ENCODE data around the gene ECM1.

ECM1 gene

GRCh38 chr1:150479927-150480352 lies 28.0 kb upstream of the ECM1 start:
- TF ChIP-seq SUZ12 (IDR thresholded peaks at IDR 0.05) (no peak), CTBP1 (IDR thresholded peaks at IDR 0.05; ENCODE audit: borderline replicate concordance) (no peak), TARDBP (IDR thresholded peaks at IDR 0.05) (no peak), BHLHE40 (IDR thresholded peaks at IDR 0.05; ENCODE audit: borderline replicate concordance) (no peak), ARNT (IDR thresholded peaks at IDR 0.05) (no peak), L3MBTL2 (conservative IDR thresholded peaks at IDR 0.05) (no peak), SP1 (IDR thresholded peaks at IDR 0.05) (no peak), HDGF (IDR thresholded peaks at IDR 0.05; ENCODE audit: borderline replicate concordance) (no peak), LEF1 (IDR thresholded peaks at IDR 0.05; ENCODE audit: borderline replicate concordance) (no peak), ZNF384 (IDR thresholded peaks at IDR 0.05) (no peak)
- ChIA-PET POLR2A (no interaction called here), CTCF (no interaction called here)
- DNase-seq (ENCODE audit: extremely low spot score): no peak

GRCh38 chr1:150484431-150484830 lies 23.5 kb upstream of the ECM1 start:
- POLR2A ChIA-PET: interaction anchor here (2.0 kb wide), 1 partner anchor 31 kb away, joined by 7 read pairs; the partner anchor contains the start of gene FALEC
- DNase-seq (ENCODE audit: extremely low spot score): no peak
- CTCF ChIA-PET: no interaction called here
- TF ChIP-seq TARDBP (IDR thresholded peaks at IDR 0.05) (no peak), SP1 (IDR thresholded peaks at IDR 0.05) (no peak), CTBP1 (IDR thresholded peaks at IDR 0.05; ENCODE audit: borderline replicate concordance) (no peak), ARNT (IDR thresholded peaks at IDR 0.05) (no peak), BHLHE40 (IDR thresholded peaks at IDR 0.05; ENCODE audit: borderline replicate concordance) (no peak), L3MBTL2 (conservative IDR thresholded peaks at IDR 0.05) (no peak), PKNOX1 (IDR thresholded peaks at IDR 0.05) (no peak), FOXK2 (IDR thresholded peaks at IDR 0.05) (no peak), SUZ12 (IDR thresholded peaks at IDR 0.05) (no peak), FOXM1 (IDR thresholded peaks at IDR 0.05; ENCODE audit: borderline replicate concordance) (no peak), LEF1 (IDR thresholded peaks at IDR 0.05; ENCODE audit: borderline replicate concordance) (no peak), FOXA1 (IDR thresholded peaks at IDR 0.05) (no peak), ZNF384 (IDR thresholded peaks at IDR 0.05) (no peak), HDGF (IDR thresholded peaks at IDR 0.05; ENCODE audit: borderline replicate concordance) (no peak), ELF4 (IDR thresholded peaks at IDR 0.05) (no peak), NFRKB (IDR thresholded peaks at IDR 0.05) (no peak)

- TF ChIP-seq TARDBP (IDR thresholded peaks at IDR 0.05) (no peak), CTBP1 (IDR thresholded peaks at IDR 0.05; ENCODE audit: borderline replicate concordance) (no peak), FOXM1 (IDR thresholded peaks at IDR 0.05; ENCODE audit: borderline replicate concordance) (no peak), L3MBTL2 (conservative IDR thresholded peaks at IDR 0.05) (no peak), NFRKB (IDR thresholded peaks at IDR 0.05) (no peak), SP1 (IDR thresholded peaks at IDR 0.05) (no peak), LEF1 (IDR thresholded peaks at IDR 0.05; ENCODE audit: borderline replicate concordance) (no peak), ARNT (IDR thresholded peaks at IDR 0.05) (no peak), BHLHE40 (IDR thresholded peaks at IDR 0.05; ENCODE audit: borderline replicate concordance) (no peak), ZNF384 (IDR thresholded peaks at IDR 0.05) (no peak), SUZ12 (IDR thresholded peaks at IDR 0.05) (no peak), FOXA1 (IDR thresholded peaks at IDR 0.05) (no peak), PKNOX1 (IDR thresholded peaks at IDR 0.05) (no peak), HDGF (IDR thresholded peaks at IDR 0.05; ENCODE audit: borderline replicate concordance) (no peak), ELF4 (IDR thresholded peaks at IDR 0.05) (no peak), FOXK2 (IDR thresholded peaks at IDR 0.05) (no peak)
- DNase-seq (ENCODE audit: extremely low spot score): no peak
- POLR2A ChIA-PET: no interaction called here
- CTCF ChIA-PET: no interaction called here
Measured at GRCh38 chr1:150484861-150485260, 23.0 kb upstream of the ECM1 start.

- CTCF ChIA-PET: interaction anchor here (0.6 to 1.3 kb wide), 5 partner anchors 24 to 508 kb away, joined by 3 to 4 read pairs (median 3); no protein-coding TSS in a partner anchor
- POLR2A ChIA-PET: interaction anchor here (0.6 to 2.3 kb wide), 14 partner anchors 10 to 187 kb away, joined by 3 to 12 read pairs (median 4); partner anchors contain the start of genes FALEC, MCL1 and RPRD2
- peak; percentile 100 for DNase-seq (ENCODE audit: extremely low spot score)
- TF ChIP-seq NFRKB (IDR thresholded peaks at IDR 0.05) (peak; percentile 97), ELF4 (IDR thresholded peaks at IDR 0.05) (peak; percentile 80), FOXK2 (IDR thresholded peaks at IDR 0.05) (peak; percentile 66), TARDBP (IDR thresholded peaks at IDR 0.05) (no peak), CTBP1 (IDR thresholded peaks at IDR 0.05; ENCODE audit: borderline replicate concordance) (peak; percentile 98), PKNOX1 (IDR thresholded peaks at IDR 0.05) (peak; percentile 100), SP1 (IDR thresholded peaks at IDR 0.05) (no peak), BHLHE40 (IDR thresholded peaks at IDR 0.05; ENCODE audit: borderline replicate concordance) (no peak), FOXA1 (IDR thresholded peaks at IDR 0.05) (no peak), L3MBTL2 (conservative IDR thresholded peaks at IDR 0.05) (peak; percentile 89), LEF1 (IDR thresholded peaks at IDR 0.05; ENCODE audit: borderline replicate concordance) (no peak), FOXM1 (IDR thresholded peaks at IDR 0.05; ENCODE audit: borderline replicate concordance) (no peak), SUZ12 (IDR thresholded peaks at IDR 0.05) (no peak), ARNT (IDR thresholded peaks at IDR 0.05) (no peak), HDGF (IDR thresholded peaks at IDR 0.05; ENCODE audit: borderline replicate concordance) (no peak), ZNF384 (IDR thresholded peaks at IDR 0.05) (no peak)
Measured at GRCh38 chr1:150486966-150487762, 20.7 kb upstream of the ECM1 start, which contains the start of gene TARS2. Gene TARS2, plus strand, starts transcription at chr1:150487419. Its CDS starts 32 bp downstream, at chr1:150487451.

- POLR2A ChIA-PET: interaction anchor here (1.0 to 2.3 kb wide), 9 partner anchors 9 to 124 kb away, joined by 3 to 12 read pairs (median 4); partner anchors contain the start of genes FALEC, MCL1 and RPRD2
Measured at GRCh38 chr1:150487763-150488115, 20.2 kb upstream of the ECM1 start.

More at GRCh38 chr1:150487763-150488115, 20.2 kb upstream of the ECM1 start:
- CTCF ChIA-PET: interaction anchor here (0.6 to 1.3 kb wide), 2 partner anchors 94 to 507 kb away, joined by 3 to 4 read pairs; no protein-coding TSS in a partner anchor
- TF ChIP-seq ARNT (IDR thresholded peaks at IDR 0.05) (no peak), SP1 (IDR thresholded peaks at IDR 0.05) (no peak), FOXK2 (IDR thresholded peaks at IDR 0.05) (no peak), FOXM1 (IDR thresholded peaks at IDR 0.05; ENCODE audit: borderline replicate concordance) (no peak), HDGF (IDR thresholded peaks at IDR 0.05; ENCODE audit: borderline replicate concordance) (no peak), NFRKB (IDR thresholded peaks at IDR 0.05) (no peak)
- no peak for DNase-seq (ENCODE audit: extremely low spot score)
